ENCODE results near the gene ZDHHC1. TPM values are rescaled to one million over a fixed set of nuclear protein-coding genes. Genes with fewer than 3 reads are reported as not detected.
A peak's percentile ranks its signal among the peaks of the same experiment; 100 is the strongest.

Gene ZDHHC1
- total and polyA plus RNA-seq, 2 of the 13 experiments (the other 11 are each of a cell fraction or from before 2014, with no cell fraction given), result 0.51 to 1.1 TPM

DNA sequence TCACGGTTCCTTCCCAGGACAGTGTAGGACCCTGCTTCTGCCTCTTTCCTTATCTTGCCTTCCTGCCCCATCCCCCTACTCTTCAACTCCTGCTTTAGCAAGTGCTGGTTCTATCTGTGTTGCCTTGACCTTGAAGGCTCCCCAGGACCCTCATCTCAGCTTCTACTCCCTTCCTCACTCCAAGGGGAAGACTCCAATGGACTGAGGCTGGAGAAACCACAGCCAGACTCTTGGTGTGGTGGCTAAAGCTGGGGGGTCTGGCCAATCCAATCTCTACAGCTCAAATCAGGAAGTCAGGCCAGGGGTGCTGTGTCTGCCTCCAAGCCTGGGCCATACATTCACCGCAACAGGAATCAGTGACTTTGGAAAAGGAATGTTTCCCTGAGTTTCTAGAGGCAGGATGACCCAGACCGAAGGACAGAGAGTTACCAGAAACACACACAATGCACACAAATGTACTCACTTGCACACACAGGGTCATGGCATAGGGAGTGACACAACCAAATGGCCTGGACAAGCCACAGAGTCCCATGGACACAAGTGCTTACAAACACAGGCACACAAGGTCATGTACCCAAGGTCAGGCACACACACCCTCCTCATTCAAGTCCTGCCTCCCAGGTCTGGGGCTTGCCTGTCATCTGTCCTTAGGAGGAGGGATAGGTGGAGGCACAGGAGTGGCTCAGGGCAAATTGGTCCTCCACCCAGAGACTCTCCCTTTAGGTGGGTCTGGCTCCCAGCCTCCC, 12.9 kb upstream of the ZDHHC1 start:
- POLR2A ChIA-PET, result interaction anchor here (1.2 to 3.1 kb wide), 7 partner anchors 11 to 169 kb away, joined by 3 to 39 read pairs (median 7); partner anchors contain the start of gene ATP6V0D1
- ATAC-seq (peak; percentile 36), FAIRE-seq (peak; percentile 95), DNase-seq (ENCODE audit: low spot score) (peak; percentile 79)
- in situ Hi-C loops (cut with HindIII; ENCODE audit: extremely low pct_ligation_motif_present, low pct_unique_long_range_greater_than_20kb) (no loop called here), intact Hi-C loops (cut with micrococcal nuclease; ENCODE audit: unreplicated experiment) (loop anchor here (5.0 kb wide), 1 partner anchor 53 kb away; the partner anchor contains the start of genes AGRP and ATP6V0D1)
- CTCF ChIA-PET (ENCODE audit: low intra/inter-chr PET ratio, low total read pairs), result interaction anchor here (1.6 to 6.5 kb wide), 3 partner anchors 18 to 37 kb away, joined by 6 to 98 read pairs (median 56); no protein-coding TSS in a partner anchor
- no peaks in the 10 kb centered on the region for H3K79me2 ChIP-seq (ENCODE audit: insufficient read depth, low read length)
- peak overlapping the region; percentile 88 for H3K4me2 ChIP-seq (ENCODE audit: low read depth, low read length)
- peak overlapping the region; percentile 89 for H3K27ac ChIP-seq (ENCODE audit: extremely low read length, insufficient read depth, low read length)
- H3K36me3 ChIP-seq (replicated peaks in 1 of 2; ENCODE audit: control insufficient read depth in 1 of 2, insufficient read depth in 2 of 2, low read length in 2 of 2), result no peaks in the 10 kb centered on the region
- H3K9me3 ChIP-seq (ENCODE audit: low read length), result no peaks in the 10 kb centered on the region
- peak overlapping the region; percentile 76 for H3K9ac ChIP-seq (ENCODE audit: insufficient read depth, low read depth, low read length)
- H2AFZ ChIP-seq (ENCODE audit: low read length), result no peak overlapping the region
- peaks cover 4 to 26% of the 10 kb centered on the region in 2 experiments; a peak in 4 of 5 replicates for H3K27me3 ChIP-seq (ENCODE audit: control insufficient read depth in 1 of 2, insufficient read depth in 2 of 2, low read length in 2 of 2)
- H3K4me3 ChIP-seq (replicated peaks in 1 of 3; ENCODE audit: insufficient read depth in 1 of 3, low read depth in 2 of 3, low read length in 3 of 3), result peak overlapping the region; percentile 67 to 78 (median 67); a peak in 4 of 6 replicates
- H3K4me1 ChIP-seq (ENCODE audit: insufficient read depth, low read length), result peaks cover 55% of the 10 kb centered on the region
- no TSS peak for BruUV-seq (replicated peaks)
- H4K20me1 ChIP-seq (ENCODE audit: insufficient read depth, low read length), result no peaks in the 10 kb centered on the region
- 48% methylated on average over 2 of the region's 3 CpGs for WGBS (ENCODE audit: low lambda C conversion rate)
- TF ChIP-seq, protein P1, sequence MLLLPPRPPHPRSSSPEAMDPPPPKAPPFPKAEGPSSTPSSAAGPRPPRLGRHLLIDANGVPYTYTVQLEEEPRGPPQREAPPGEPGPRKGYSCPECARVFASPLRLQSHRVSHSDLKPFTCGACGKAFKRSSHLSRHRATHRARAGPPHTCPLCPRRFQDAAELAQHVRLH (CRISPR knock-in tag; IDR thresholded peaks at IDR 0.05; ENCODE audit: borderline replicate concordance, low read depth), result peak; percentile 73; the same call in 1 of the 2 replicates
- TF ChIP-seq ZNF660 (CRISPR knock-in tag; IDR thresholded peaks at IDR 0.05; ENCODE audit: borderline replicate concordance, low read depth) (no peak), ZNF788 (CRISPR knock-in tag; IDR thresholded peaks at IDR 0.05; ENCODE audit: borderline replicate concordance) (peak; percentile 80; the same call in 1 of the 2 replicates), GATAD2A (CRISPR knock-in tag; IDR thresholded peaks at IDR 0.05) (peak; percentile 78), ZNF562 (CRISPR knock-in tag; IDR thresholded peaks at IDR 0.05; ENCODE audit: borderline replicate concordance) (no peak), YEATS2 (CRISPR knock-in tag; IDR thresholded peaks at IDR 0.05; ENCODE audit: borderline replicate concordance) (0 out of 2 replicates have a peak, but pooled peaks have one; percentile 31), TRIM24 (CRISPR knock-in tag; IDR thresholded peaks at IDR 0.05) (no peak), PHF20 (CRISPR knock-in tag; IDR thresholded peaks at IDR 0.05) (no peak), ZNF839 (CRISPR knock-in tag; IDR thresholded peaks at IDR 0.05; ENCODE audit: borderline replicate concordance) (no peak), POLR2G (IDR thresholded peaks at IDR 0.05; ENCODE audit: low read depth, low read length) (no peak), KLF9 (CRISPR knock-in tag; IDR thresholded peaks at IDR 0.05; ENCODE audit: low read depth) (no peak)
- TF ChIP-seq, protein P2, sequence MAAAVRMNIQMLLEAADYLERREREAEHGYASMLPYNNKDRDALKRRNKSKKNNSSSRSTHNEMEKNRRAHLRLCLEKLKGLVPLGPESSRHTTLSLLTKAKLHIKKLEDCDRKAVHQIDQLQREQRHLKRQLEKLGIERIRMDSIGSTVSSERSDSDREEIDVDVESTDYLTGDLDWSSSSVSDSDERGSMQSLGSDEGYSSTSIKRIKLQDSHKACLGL (CRISPR knock-in tag; IDR thresholded peaks at IDR 0.05), result no peak
- TF ChIP-seq, protein P3, sequence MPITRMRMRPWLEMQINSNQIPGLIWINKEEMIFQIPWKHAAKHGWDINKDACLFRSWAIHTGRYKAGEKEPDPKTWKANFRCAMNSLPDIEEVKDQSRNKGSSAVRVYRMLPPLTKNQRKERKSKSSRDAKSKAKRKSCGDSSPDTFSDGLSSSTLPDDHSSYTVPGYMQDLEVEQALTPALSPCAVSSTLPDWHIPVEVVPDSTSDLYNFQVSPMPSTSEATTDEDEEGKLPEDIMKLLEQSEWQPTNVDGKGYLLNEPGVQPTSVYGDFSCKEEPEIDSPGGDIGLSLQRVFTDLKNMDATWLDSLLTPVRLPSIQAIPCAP (CRISPR knock-in tag; IDR thresholded peaks at IDR 0.05; ENCODE audit: low read depth), result no peak
- TF ChIP-seq, protein P4, sequence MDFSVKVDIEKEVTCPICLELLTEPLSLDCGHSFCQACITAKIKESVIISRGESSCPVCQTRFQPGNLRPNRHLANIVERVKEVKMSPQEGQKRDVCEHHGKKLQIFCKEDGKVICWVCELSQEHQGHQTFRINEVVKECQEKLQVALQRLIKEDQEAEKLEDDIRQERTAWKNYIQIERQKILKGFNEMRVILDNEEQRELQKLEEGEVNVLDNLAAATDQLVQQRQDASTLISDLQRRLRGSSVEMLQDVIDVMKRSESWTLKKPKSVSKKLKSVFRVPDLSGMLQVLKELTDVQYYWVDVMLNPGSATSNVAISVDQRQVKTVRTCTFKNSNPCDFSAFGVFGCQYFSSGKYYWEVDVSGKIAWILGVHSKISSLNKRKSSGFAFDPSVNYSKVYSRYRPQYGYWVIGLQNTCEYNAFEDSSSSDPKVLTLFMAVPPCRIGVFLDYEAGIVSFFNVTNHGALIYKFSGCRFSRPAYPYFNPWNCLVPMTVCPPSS (IDR thresholded peaks at IDR 0.05), result no peak
- TF ChIP-seq, protein P5, sequence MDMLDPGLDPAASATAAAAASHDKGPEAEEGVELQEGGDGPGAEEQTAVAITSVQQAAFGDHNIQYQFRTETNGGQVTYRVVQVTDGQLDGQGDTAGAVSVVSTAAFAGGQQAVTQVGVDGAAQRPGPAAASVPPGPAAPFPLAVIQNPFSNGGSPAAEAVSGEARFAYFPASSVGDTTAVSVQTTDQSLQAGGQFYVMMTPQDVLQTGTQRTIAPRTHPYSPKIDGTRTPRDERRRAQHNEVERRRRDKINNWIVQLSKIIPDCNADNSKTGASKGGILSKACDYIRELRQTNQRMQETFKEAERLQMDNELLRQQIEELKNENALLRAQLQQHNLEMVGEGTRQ (IDR thresholded peaks at IDR 0.05; ENCODE audit: low read depth, low read length), result no peak
- TF ChIP-seq, protein P5 (CRISPR knock-in tag; IDR thresholded peaks at IDR 0.05; ENCODE audit: borderline replicate concordance), result no peak
- TF ChIP-seq, protein P6, sequence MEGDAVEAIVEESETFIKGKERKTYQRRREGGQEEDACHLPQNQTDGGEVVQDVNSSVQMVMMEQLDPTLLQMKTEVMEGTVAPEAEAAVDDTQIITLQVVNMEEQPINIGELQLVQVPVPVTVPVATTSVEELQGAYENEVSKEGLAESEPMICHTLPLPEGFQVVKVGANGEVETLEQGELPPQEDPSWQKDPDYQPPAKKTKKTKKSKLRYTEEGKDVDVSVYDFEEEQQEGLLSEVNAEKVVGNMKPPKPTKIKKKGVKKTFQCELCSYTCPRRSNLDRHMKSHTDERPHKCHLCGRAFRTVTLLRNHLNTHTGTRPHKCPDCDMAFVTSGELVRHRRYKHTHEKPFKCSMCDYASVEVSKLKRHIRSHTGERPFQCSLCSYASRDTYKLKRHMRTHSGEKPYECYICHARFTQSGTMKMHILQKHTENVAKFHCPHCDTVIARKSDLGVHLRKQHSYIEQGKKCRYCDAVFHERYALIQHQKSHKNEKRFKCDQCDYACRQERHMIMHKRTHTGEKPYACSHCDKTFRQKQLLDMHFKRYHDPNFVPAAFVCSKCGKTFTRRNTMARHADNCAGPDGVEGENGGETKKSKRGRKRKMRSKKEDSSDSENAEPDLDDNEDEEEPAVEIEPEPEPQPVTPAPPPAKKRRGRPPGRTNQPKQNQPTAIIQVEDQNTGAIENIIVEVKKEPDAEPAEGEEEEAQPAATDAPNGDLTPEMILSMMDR (CRISPR knock-in tag; IDR thresholded peaks at IDR 0.05), result peak; percentile 29

All from HepG2 (cell line).